GM18951 (cell line): ENCODE results near the gene TMEFF1.
"Not testable (repeated sequence)": the region's sequence is repeated elsewhere in the genome, so short reads cannot be mapped to it uniquely, and the experiment has no call there.

Source experiments
- POLR2A ChIP-seq: IDR thresholded peaks from 4 replicates; pipeline ENCODE4 v1.6.1; 2011; ENCODE audit warnings: mild to moderate bottlenecking; ENCODE audit not compliant: insufficient read length, insufficient read depth; ENCODE audit errors: extremely low read depth
- in situ Hi-C: fragments of 300-500 bp; cut with MboI; formaldehyde crosslinking; loops from one replicate; pipeline ENCODE4 v1.12.0; 2022; ENCODE audit warnings: low sequenced_read_pairs, mixed read lengths, inconsistent platforms; ENCODE audit not compliant: unreplicated experiment

TMEFF1 gene, protein sequence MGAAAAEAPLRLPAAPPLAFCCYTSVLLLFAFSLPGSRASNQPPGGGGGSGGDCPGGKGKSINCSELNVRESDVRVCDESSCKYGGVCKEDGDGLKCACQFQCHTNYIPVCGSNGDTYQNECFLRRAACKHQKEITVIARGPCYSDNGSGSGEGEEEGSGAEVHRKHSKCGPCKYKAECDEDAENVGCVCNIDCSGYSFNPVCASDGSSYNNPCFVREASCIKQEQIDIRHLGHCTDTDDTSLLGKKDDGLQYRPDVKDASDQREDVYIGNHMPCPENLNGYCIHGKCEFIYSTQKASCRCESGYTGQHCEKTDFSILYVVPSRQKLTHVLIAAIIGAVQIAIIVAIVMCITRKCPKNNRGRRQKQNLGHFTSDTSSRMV

DNA sequence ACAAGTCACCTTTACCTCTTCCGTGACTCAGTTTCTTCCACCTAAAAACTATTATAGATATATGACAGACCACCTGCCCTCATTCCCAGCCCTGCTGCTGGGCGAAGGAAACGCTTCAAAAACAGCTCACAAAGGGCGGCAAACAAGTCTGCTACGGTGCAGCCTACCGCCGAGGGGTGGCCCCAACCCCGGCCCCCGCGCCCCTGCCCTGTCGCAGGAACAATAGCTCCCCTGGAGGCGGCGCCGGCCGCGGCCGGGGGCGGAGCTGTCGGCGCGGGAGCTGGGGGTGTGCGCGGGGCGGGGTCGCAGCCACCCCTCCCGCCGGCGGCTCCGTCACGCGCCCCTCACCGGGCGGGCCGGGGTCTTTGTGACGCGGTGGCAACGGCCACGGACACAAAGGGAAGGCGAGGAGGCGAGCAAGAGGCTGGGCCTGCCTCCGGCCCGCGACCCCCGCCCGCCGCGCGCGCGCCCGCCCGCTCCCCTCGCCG, at the start of gene TMEFF1:
Gene TMEFF1 (plus strand): TSS at position 362 of the 488 bp plus-strand sequence. CDS start 396 bp downstream, outside the sequence.
- TF ChIP-seq POLR2A: no peak
- in situ Hi-C loops: no loop called here

GRCh38 chr9:100425758-100426157, 47.2 kb upstream of the TMEFF1 start:
- no peak for TF ChIP-seq POLR2A

DNA sequence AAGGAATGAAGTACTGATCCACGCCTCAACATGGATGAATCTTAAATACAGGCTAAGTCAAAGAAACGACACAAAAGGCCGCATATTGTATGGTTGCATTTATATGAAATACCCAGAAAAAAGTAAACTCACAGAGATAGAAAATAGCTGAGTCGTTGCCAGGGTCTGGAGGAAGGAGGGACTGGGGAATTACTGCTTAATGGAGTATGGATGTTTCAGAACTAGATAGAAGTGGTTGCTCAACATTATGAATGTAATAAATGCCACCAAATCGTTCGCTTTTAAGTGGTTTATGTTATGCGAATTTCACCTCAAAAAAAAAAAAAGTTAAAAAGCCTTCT, 46.8 kb upstream of the TMEFF1 start:
- in situ Hi-C loops: no loop called here
- TF ChIP-seq POLR2A: no peak

More at GRCh38 chr9:100425758-100426157, 47.2 kb upstream of the TMEFF1 start:
- in situ Hi-C loops: no loop called here

DNA sequence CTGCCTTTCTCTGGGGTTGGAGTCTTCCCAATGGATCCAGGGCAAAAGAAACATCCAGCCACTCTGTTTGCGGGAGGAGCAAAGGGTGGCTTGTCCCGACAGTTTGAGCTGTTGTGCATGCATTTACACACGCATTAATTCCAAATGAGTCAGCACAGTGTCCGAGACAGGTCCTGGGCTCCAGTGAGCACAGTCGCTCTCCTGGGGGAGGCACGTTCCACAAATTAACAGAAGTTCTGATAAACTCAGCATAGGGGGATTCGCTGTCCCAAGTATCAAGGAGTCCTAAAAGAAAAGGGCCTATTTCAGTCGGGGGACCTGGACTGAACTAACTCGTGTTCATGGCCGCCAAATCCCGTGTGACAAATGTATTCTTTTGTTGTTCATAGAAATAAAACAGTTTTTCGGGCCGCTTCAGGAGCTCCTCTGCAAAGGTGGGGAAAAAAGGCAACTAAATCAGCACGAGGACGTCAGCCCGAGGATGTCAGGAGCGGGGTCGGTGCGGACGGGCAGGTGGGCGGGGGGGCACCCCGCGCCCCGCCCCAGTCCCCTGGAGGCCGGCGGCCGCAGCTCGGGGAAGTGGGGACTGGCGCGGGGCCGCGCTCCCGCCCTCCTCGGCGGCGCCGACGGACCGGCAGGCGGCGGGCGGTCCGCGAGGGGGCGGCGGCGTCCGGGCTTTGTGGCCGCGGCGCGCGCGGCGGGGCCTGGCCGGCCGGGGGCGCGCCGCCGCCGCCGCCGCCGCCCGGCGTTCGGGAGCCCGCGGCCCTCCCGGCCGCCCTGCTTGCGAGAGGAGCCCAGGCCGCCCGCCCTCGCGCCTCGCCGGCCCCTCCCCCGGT, 46.2 kb upstream of the TMEFF1 start, which contains the start of gene MSANTD3:
Gene MSANTD3 (plus strand): TSS at position 614 of the 836 bp plus-strand sequence. CDS start 14,796 bp downstream, outside the sequence.
- in situ Hi-C loops: no loop called here
- TF ChIP-seq POLR2A: peak; percentile 55

GRCh38 chr9:100427366-100428263, 45.3 kb upstream of the TMEFF1 start:
- in situ Hi-C loops: no loop called here

GRCh38 chr9:100428871-100429654, 43.9 kb upstream of the TMEFF1 start:
- in situ Hi-C loops: no loop called here
- TF ChIP-seq POLR2A: no peak

More at GRCh38 chr9:100427366-100428263, 45.3 kb upstream of the TMEFF1 start:
- TF ChIP-seq POLR2A: no peak

DNA sequence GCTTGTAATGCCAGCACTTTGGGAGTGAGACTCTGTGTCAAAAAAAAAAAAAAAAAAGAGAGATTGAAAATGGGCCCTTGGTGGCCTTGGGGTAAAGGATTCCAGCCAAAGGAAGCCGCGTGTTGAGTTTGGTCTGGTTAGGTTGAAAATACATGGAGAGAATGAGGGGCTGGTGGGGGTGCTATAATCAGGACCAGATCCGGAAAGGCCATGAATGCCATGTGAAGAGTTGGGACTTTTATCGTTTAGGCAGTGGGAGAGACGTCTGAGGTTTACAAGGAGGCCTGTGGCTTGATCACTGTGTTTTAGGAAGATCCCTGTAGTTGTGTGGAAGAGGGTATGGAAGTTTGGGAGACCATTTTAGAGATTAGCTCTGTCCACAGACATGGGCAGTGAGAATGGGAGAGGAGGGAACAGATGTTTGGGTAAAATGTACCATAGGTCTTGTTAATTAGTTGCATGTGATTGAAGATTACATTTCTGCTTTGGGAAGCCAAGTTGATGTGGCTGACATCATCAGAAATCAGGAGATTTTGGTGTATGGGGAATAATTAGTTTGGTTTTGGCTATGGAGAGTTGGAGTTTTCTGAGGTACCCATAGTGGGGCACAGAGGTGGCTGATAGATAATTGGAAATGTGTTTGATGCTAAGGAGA, 42.5 kb upstream of the TMEFF1 start:
- TF ChIP-seq POLR2A: no peak
- in situ Hi-C loops: no loop called here

DNA sequence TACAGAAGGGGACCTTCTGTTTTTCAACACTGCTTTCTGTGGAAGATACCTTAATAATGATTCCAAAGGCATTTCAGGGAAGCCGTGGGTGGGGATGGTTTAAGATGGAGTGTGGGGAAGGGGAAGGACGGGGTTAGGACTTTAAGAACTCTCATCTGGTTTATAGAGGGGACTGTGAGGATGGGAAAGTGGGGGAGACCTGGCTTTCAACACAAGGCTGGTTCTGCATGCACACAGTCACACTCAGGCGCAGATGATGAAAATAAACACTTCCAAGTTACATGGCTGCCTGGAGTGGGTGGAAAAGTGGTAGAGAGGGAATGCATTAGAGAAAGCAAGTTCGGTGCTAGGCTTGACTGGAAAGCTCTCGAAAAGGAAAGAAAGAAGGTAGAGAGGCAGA, 41.1 kb upstream of the TMEFF1 start:
- in situ Hi-C loops: no loop called here
- no peak for TF ChIP-seq POLR2A

- TF ChIP-seq POLR2A: no peak
- in situ Hi-C loops: no loop called here
These were observed 40.2 kb upstream of the TMEFF1 start for GRCh38 chr9:100432736-100433135.

DNA sequence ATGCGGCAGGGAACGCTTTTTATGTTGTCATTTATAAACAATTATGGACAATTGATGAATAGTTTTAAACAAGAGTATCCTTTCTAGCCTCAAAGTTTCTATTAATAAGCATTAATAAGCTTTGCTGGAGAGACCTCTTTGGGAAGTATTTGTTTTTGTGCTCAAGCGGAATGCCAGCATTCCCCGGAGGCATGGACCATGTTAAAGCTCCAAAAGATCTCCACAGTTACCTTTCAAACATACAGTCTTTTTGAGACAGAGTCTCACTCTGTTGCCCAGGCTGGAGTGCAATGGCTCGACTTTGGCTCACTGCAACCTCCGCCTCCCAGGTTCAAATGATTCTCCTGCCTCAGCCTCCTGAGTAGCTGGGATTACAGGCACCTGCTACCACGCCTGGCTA, 36.4 kb upstream of the TMEFF1 start:
- in situ Hi-C loops: no loop called here
- TF ChIP-seq POLR2A: no peak

GRCh38 chr9:100437860-100438805, 34.8 kb upstream of the TMEFF1 start:
- in situ Hi-C loops: no loop called here
- no peak for TF ChIP-seq POLR2A

DNA sequence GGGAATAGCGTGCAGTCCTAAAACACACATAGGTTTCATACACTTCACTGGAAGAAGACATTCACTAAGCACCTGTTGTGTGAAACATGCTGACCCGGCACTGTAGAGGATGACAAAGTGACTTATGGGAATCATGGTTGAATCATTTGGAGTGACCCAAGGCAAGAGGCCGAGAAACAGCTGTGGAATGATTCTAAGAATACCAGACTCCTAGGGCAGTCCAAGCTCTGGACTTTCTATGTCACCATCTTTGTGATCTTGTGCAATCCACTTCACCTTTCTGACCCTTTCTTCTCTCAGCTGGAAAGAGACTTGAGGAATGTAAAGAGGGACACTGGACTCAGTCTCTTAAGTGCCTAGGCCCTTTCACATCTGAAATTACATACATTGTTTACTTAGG, 32.9 kb upstream of the TMEFF1 start:
- no peak for TF ChIP-seq POLR2A
- in situ Hi-C loops: no loop called here

GRCh38 chr9:100440487-100440886, 32.5 kb upstream of the TMEFF1 start:
- in situ Hi-C loops: not testable (repeated sequence)
